ENCODE results near the gene CCDC183.

GRCh38 chr9:136847826-136848392 is 51.8 kb downstream of the CCDC183 start:
- TF ChIP-seq, protein P1, sequence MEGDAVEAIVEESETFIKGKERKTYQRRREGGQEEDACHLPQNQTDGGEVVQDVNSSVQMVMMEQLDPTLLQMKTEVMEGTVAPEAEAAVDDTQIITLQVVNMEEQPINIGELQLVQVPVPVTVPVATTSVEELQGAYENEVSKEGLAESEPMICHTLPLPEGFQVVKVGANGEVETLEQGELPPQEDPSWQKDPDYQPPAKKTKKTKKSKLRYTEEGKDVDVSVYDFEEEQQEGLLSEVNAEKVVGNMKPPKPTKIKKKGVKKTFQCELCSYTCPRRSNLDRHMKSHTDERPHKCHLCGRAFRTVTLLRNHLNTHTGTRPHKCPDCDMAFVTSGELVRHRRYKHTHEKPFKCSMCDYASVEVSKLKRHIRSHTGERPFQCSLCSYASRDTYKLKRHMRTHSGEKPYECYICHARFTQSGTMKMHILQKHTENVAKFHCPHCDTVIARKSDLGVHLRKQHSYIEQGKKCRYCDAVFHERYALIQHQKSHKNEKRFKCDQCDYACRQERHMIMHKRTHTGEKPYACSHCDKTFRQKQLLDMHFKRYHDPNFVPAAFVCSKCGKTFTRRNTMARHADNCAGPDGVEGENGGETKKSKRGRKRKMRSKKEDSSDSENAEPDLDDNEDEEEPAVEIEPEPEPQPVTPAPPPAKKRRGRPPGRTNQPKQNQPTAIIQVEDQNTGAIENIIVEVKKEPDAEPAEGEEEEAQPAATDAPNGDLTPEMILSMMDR (conservative IDR thresholded peaks at IDR 0.05; ENCODE audit: low read length) = no peak
- TF ChIP-seq EZH2phosphoT487 (IDR thresholded peaks at IDR 0.05; ENCODE audit: borderline replicate concordance) = no peak
